Natural killer cell (primary cell): ENCODE measurements around the gene RAB20. TPM values are rescaled to one million over a fixed set of nuclear protein-coding genes. Genes with fewer than 3 reads are reported as not detected.

ENCODE experiments used
- ATAC-seq, 3 donors: fragments of 150-1000 bp in 2 of 3; fragments of 200-7000 bp in 1 of 3; cut with Tn5 transposase; 1 replicate in 1 of 3; 2 replicates in 2 of 3; pipeline ENCODE4 v1.10.0; 2021; ENCODE audit warnings: mild to moderate bottlenecking in 2 of 3, moderate library complexity in 2 of 3
- DNase-seq, 2 donors: peaks; one replicate each; pipeline versions ENCODE4 v3.0.0 to v3.0.0-alpha.2; 2013 to 2021; ENCODE audit warnings: mixed read lengths in 1 of 2
- H3K27ac ChIP-seq: one replicate; pipeline ENCODE4 v1.5.1; 2013; ENCODE audit warnings: mild to moderate bottlenecking, low read length
- H3K27me3 ChIP-seq: one replicate; pipeline ENCODE4 v1.6.1; 2013; ENCODE audit warnings: low read length; ENCODE audit not compliant: control insufficient read depth, insufficient read depth
- H3K36me3 ChIP-seq: one replicate; pipeline ENCODE4 v1.6.1; 2013; ENCODE audit warnings: low read length; ENCODE audit not compliant: control insufficient read depth, insufficient read depth
- H3K4me1 ChIP-seq: one replicate; pipeline ENCODE4 v1.6.1; 2013; ENCODE audit warnings: low read length; ENCODE audit not compliant: control insufficient read depth, insufficient read depth
- H3K4me3 ChIP-seq: one replicate; pipeline ENCODE4 v1.5.1; 2013; ENCODE audit warnings: low read length
- H3K9me3 ChIP-seq: one replicate; pipeline ENCODE4 v1.6.1; 2013; ENCODE audit warnings: low read length; ENCODE audit not compliant: control insufficient read depth, insufficient read depth
- H3K27ac Mint-ChIP-seq, 2 donors: one replicate each; pipeline ENCODE4 v1.8.0; 2022; ENCODE audit warnings: mild to moderate bottlenecking in 2 of 2, mixed read lengths in 2 of 2, moderate library complexity in 1 of 2
- H3K27me3 Mint-ChIP-seq, 2 donors: one replicate each; pipeline ENCODE4 v1.8.0; 2022; ENCODE audit warnings: low read depth in 2 of 2, mixed read lengths in 2 of 2
- H3K36me3 Mint-ChIP-seq: one replicate; pipeline ENCODE4 v1.8.0; 2022; ENCODE audit warnings: mixed read lengths
- H3K4me1 Mint-ChIP-seq, 2 donors: one replicate each; pipeline ENCODE4 v1.8.0; 2022; ENCODE audit warnings: mixed read lengths in 2 of 2
- H3K4me3 Mint-ChIP-seq: one replicate; pipeline ENCODE4 v1.8.0; 2022; ENCODE audit warnings: mild to moderate bottlenecking, moderate library complexity, mixed read lengths
- H3K9me3 Mint-ChIP-seq, 2 donors: one replicate each; pipeline ENCODE4 v1.8.0; 2022; ENCODE audit warnings: mixed read lengths in 2 of 2
- WGBS: methylation state at CpG from one replicate; pipeline ENCODE4 v1.1.7; 2013; ENCODE audit warnings: missing lambda C conversion rate; ENCODE audit not compliant: insufficient coverage; 5-methylcytosine and 5-hydroxymethylcytosine counted together
- intact Hi-C: fragments of 100-400 bp; cut with micrococcal nuclease; formaldehyde crosslinking; loops from one replicate; pipeline ENCODE4 v1.14.2; 2022
- total RNA-seq, 4 donors: library from RNA; stranded (reverse); fragments of 120-200 nt in 1 of 4; gene quantifications; one replicate each; pipeline versions ENCODE4 v1.2.3 to v1.2.4, GENCODE V29; 2013 to 2022
- TF ChIP-seq, protein P1 (sequence below): fragments of 200-600 bp; IDR thresholded peaks from one replicate; pipeline ENCODE4 v1.8.0; 2022; ENCODE audit warnings: antibody characterized with exemption

Gene RAB20
- total RNA-seq, 3 donors from 2014 or later (not counting 1 experiment from before 2014, with no cell fraction given), result 1.0 to 3.3 (median 1.2) TPM

DNA sequence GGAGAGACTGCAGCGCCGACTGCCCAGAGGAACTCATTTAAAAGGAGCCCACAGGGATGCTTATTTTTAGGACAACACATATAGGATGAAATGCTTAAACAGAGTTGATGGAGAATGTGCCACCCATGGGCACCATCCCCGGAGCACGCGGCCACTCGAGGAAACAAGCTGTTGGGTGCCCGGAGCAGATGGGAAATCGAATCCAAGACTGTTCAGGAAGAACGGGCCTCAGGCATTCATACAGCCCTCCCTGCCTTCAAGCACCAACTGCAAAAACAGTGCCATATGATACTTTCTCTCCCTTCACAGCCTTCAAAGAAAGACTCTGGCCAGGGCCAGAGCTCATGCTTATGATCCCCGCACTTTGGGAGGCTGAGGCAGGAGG, 40.2 kb downstream of the RAB20 start:
- no peak for ATAC-seq
- Histone ChIP-seq H3K27ac (no peak overlapping the region), H3K4me1 (peaks cover 34% of the 10 kb centered on the region), H3K4me3 (no peak overlapping the region), H3K27me3 (no peaks in the 10 kb centered on the region), H3K9me3 (no peaks in the 10 kb centered on the region), H3K36me3 (no peaks in the 10 kb centered on the region)
- 91% methylated on average over 10 of the region's 10 CpGs for WGBS
- Mint-ChIP-seq H3K4me1 (peaks cover 10 to 15% of the 10 kb centered on the region in 2 donors), H3K27me3 (peaks cover 0 to 6% of the 10 kb centered on the region in 2 donors), H3K4me3 (no peak overlapping the region), H3K9me3 (no peaks in the 10 kb centered on the region), H3K27ac (no peak overlapping the region), H3K36me3 (no peaks in the 10 kb centered on the region)
- TF ChIP-seq, protein P1, sequence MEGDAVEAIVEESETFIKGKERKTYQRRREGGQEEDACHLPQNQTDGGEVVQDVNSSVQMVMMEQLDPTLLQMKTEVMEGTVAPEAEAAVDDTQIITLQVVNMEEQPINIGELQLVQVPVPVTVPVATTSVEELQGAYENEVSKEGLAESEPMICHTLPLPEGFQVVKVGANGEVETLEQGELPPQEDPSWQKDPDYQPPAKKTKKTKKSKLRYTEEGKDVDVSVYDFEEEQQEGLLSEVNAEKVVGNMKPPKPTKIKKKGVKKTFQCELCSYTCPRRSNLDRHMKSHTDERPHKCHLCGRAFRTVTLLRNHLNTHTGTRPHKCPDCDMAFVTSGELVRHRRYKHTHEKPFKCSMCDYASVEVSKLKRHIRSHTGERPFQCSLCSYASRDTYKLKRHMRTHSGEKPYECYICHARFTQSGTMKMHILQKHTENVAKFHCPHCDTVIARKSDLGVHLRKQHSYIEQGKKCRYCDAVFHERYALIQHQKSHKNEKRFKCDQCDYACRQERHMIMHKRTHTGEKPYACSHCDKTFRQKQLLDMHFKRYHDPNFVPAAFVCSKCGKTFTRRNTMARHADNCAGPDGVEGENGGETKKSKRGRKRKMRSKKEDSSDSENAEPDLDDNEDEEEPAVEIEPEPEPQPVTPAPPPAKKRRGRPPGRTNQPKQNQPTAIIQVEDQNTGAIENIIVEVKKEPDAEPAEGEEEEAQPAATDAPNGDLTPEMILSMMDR, result no peak
- no peak for DNase-seq
- intact Hi-C loops, result no loop called here

DNA sequence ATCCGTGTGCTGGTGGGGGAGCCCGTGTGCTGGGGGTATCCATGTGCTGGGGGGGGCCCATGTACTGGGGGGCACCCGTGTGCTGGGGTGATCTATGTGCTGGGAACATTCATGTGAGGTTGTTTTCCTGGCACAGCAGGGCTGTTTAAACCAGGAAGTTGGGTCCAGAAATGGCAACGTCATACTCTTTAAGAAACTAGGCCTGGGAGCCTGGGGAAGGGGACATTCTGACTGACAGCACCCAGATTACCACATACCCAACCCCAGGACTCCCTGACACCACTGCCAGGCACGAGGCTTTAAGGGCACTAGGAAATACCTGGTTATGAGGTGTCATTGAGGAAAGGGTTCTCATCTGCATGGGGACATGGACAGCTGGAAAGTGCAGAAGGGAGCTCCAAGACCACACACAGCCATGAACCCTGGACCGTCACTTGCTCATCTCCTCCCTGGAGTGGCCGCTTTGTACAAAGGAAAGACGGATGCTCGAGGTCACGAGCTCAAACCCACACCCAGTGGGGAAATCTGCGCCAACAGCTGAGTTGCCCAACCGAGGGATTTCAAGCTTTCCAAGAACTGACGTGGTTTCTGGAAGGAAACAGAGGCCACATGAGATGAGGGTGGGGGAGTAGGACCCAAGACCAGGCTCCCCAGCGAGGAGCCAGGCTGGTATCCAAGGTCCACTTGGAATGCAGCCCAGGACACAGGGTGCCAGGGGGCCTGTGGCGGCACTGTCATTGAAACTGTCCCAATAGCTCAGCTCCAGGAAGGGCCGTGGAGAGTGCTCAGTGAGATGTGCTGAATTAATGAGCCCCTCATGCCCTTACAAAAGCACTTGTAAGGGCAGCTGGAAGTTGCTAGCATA, 40.9 kb downstream of the RAB20 start:
- 57% methylated on average over 16 of the region's 16 CpGs for WGBS
- H3K27me3 Mint-ChIP-seq, result peaks cover 0 to 6% of the 10 kb centered on the region in 2 donors
- intact Hi-C loops, result no loop called here

DNA sequence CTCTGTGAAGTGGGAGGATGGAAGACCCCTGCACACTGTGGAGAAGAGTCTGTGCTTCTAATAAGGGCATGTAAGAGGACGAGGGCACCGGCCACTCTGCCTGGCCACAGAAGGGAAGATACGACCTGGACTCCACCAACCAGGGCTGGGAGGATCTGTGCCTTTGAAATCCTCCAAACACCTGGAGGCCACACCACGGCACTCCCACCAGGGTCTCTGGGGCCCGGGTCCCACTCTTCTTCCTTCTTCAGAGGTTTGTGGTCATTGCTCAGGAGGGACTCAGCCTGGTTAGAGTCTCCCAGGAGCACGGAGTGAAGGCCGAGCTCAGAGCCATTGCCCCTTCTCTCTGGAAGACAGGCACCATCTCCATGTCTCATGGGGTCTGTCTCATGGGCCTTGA, 42.0 kb downstream of the RAB20 start:
- Mint-ChIP-seq H3K9me3 (no peaks in the 10 kb centered on the region), H3K4me3 (no peak overlapping the region), H3K4me1 (peaks cover 4 to 5% of the 10 kb centered on the region in 2 donors), H3K36me3 (no peaks in the 10 kb centered on the region), H3K27ac (no peak overlapping the region), H3K27me3 (peaks cover 0 to 6% of the 10 kb centered on the region in 2 donors)
- peaks cover 17% of the 10 kb centered on the region for H3K4me1 ChIP-seq
- 81% methylated on average over 7 of the region's 7 CpGs for WGBS
- H3K4me3 ChIP-seq, result no peak overlapping the region
- TF ChIP-seq, protein P1, result no peak
- H3K36me3 ChIP-seq, result no peaks in the 10 kb centered on the region
- H3K27ac ChIP-seq, result no peak overlapping the region
- H3K9me3 ChIP-seq, result no peaks in the 10 kb centered on the region
- DNase-seq (no peak), ATAC-seq (no peak)
- intact Hi-C loops, result no loop called here
- H3K27me3 ChIP-seq, result no peaks in the 10 kb centered on the region

More for the DNA sequence above, 40.9 kb downstream of the RAB20 start:
- Mint-ChIP-seq H3K36me3 (no peaks in the 10 kb centered on the region), H3K27ac (no peak overlapping the region), H3K9me3 (no peaks in the 10 kb centered on the region), H3K4me1 (peaks cover 10 to 15% of the 10 kb centered on the region in 2 donors), H3K4me3 (no peak overlapping the region)
- TF ChIP-seq, protein P1, result no peak
- Histone ChIP-seq H3K4me3 (no peak overlapping the region), H3K36me3 (no peaks in the 10 kb centered on the region), H3K9me3 (no peaks in the 10 kb centered on the region), H3K4me1 (peaks cover 28% of the 10 kb centered on the region), H3K27ac (no peak overlapping the region), H3K27me3 (no peaks in the 10 kb centered on the region)
- ATAC-seq, result peak in 1 of 3 donors; percentile 26
- DNase-seq, result no peak
